K562 (cell line): ENCODE measurements around the gene NEDD9. TPM values are rescaled to one million over a fixed set of nuclear protein-coding genes. Genes with fewer than 3 reads are reported as not detected.

Experiments
- ATF1 ChIP-seq, 2 experiments: fragments of 450-650 bp in 1 of 2; IDR thresholded peaks; 2 replicates each; pipeline ENCODE4 v1.6.1; 2016; ENCODE audit warnings: missing compliant biosample characterization in 1 of 2, missing genetic modification characterization in 1 of 2
- CTCF ChIP-seq, 3 experiments: IDR thresholded peaks in 2 of 3; conservative IDR thresholded peaks in 1 of 3; 2 replicates each; pipeline ENCODE4 v1.5.1; 2011 to 2012; ENCODE audit warnings: low read length in 3 of 3, mild to moderate bottlenecking in 3 of 3, control low read depth in 2 of 3, improper control_type of control experiment in 1 of 3, inconsistent platforms in 1 of 3, low read depth in 1 of 3, mixed read lengths in 1 of 3, moderate library complexity in 1 of 3; ENCODE audit not compliant: insufficient read depth in 2 of 3
- E2F6 ChIP-seq, 2 experiments: IDR thresholded peaks; 2 replicates each; pipeline ENCODE4 v1.6.1; 2011; ENCODE audit warnings: borderline replicate concordance in 1 of 2, control low read depth in 1 of 2, low read depth in 1 of 2, low read length in 1 of 2, mild to moderate bottlenecking in 1 of 2, mixed read lengths in 1 of 2, moderate library complexity in 1 of 2; ENCODE audit not compliant: insufficient read depth in 1 of 2, insufficient read length in 1 of 2, poor library complexity in 1 of 2, severe bottlenecking in 1 of 2; ENCODE audit errors: extremely low read depth in 1 of 2
- RAD21 ChIP-seq, 2 experiments: fragments of 250-450 bp in 1 of 2; fragments of 450-650 bp in 1 of 2; sonication (Bioruptor Pico) in 1 of 2; formaldehyde crosslinking in 1 of 2; IDR thresholded peaks in 1 of 2; conservative IDR thresholded peaks in 1 of 2; 2 replicates each; pipeline versions ENCODE4 v1.4.0 to v1.8.0; 2020 to 2022; ENCODE audit warnings: mild to moderate bottlenecking in 2 of 2, moderate library complexity in 1 of 2
- ZBTB11 ChIP-seq, 3 experiments: fragments of 200-800 bp in 1 of 3; fragments of 250-450 bp in 1 of 3; fragments of 450-650 bp in 1 of 3; sonication (Bioruptor Pico) in 1 of 3; sonication (Bioruptor generic) in 1 of 3; formaldehyde crosslinking in 1 of 3; IDR thresholded peaks; 2 replicates each; pipeline versions ENCODE4 v1.6.1 to v1.8.0; 2016 to 2022; ENCODE audit warnings: mild to moderate bottlenecking in 2 of 3, missing genetic modification characterization in 2 of 3, missing compliant biosample characterization in 1 of 3, moderate library complexity in 1 of 3
- polyA plus RNA-seq, 8 experiments: library from polyadenylated mRNA; depleted of rRNA in 4 of 8; stranded (reverse) in 5 of 8; unstranded in 3 of 8; fragments of >200 nt; fragmentation: Nextera tagmentation in 2 of 8; fragmentation: Illumina TruSeq in 1 of 8; extraction: Ambion mirVana in 2 of 8; extraction: Trizol in 1 of 8; gene quantifications; 2 replicates each; pipeline versions ENCODE4 v1.2.1 to v1.2.3, GENCODE V29; 2011 to 2014; ENCODE audit warnings: inconsistent platforms in 1 of 8, missing spikeins in 1 of 8
- total RNA-seq, 7 experiments: library from RNA; depleted of rRNA in 6 of 7; stranded (reverse); fragments of >200 nt in 6 of 7; fragmentation: Illumina TruSeq in 2 of 7; extraction: Trizol in 2 of 7; gene quantifications; 2 replicates each; pipeline versions ENCODE4 v1.2.1 to v1.2.3, GENCODE V29; 2011 to 2021; ENCODE audit warnings: low replicate concordance in 1 of 7

The NEDD9 gene
- total and polyA plus RNA-seq, 9 of the 15 experiments (the other 6 are each of a cell fraction or from before 2014, with no cell fraction given), result 0.04 to 0.18 (median 0.15) TPM; not detected in 6

- TF ChIP-seq CTCF (IDR thresholded peaks at IDR 0.05 in 2 of 3, conservative IDR thresholded peaks at IDR 0.05 in 1 of 3; ENCODE audit: insufficient read depth in 2 of 3, low read depth in 1 of 3, low read length in 3 of 3) (peak; percentile 44 to 64 (median 51); a peak in 4 of 6 replicates), ATF1 (CRISPR knock-in tag; IDR thresholded peaks at IDR 0.05) (no peak), ATF1 (tag; IDR thresholded peaks at IDR 0.05) (no peak), ZBTB11 (CRISPR knock-in tag; IDR thresholded peaks at IDR 0.05) (peak in 1 of 3 experiments; percentile 18; a peak in 1 of 6 replicates), RAD21 (CRISPR knock-in tag; conservative IDR thresholded peaks at IDR 0.05 in 1 of 2, IDR thresholded peaks at IDR 0.05 in 1 of 2) (peak in 1 of 2 experiments; percentile 14; a peak in 1 of 4 replicates), E2F6 (IDR thresholded peaks at IDR 0.05; ENCODE audit: borderline replicate concordance in 1 of 2, extremely low read depth in 1 of 2, insufficient read depth in 1 of 2, insufficient read length in 1 of 2, low read depth in 1 of 2, low read length in 1 of 2, poor library complexity in 1 of 2, severe bottlenecking in 1 of 2) (peak in 1 of 2 experiments; percentile 78)
These were observed 31.6 kb upstream of the NEDD9 start (continued) for GRCh38 chr6:11264100-11264499.
